HL-60 (cell line): ENCODE results near the gene LRP1B.

Experiments
- DNase-seq, 2 experiments: peaks; one replicate each; pipeline ENCODE4 v3.0.0-alpha.2; 2010 to 2020; ENCODE audit warnings: low read depth in 1 of 2, low spot score in 1 of 2
- H3K27ac ChIP-seq: fragments of 250-450 bp; sonication (Bioruptor Pico); replicated peaks from 2 replicates; pipeline ENCODE4 v1.5.1; 2020; ENCODE audit warnings: mild to moderate bottlenecking, moderate library complexity
- H3K27me3 ChIP-seq: fragments of 250-450 bp; sonication (Bioruptor Pico); 2 replicates; pipeline ENCODE4 v1.5.1; 2021; ENCODE audit warnings: mild to moderate bottlenecking, moderate library complexity; ENCODE audit not compliant: insufficient read depth, poor library complexity, severe bottlenecking
- H3K4me3 ChIP-seq: replicated peaks from 2 replicates; pipeline ENCODE4 v1.5.1; 2011; ENCODE audit warnings: mild to moderate bottlenecking, control low read depth, low read length; ENCODE audit not compliant: insufficient read depth
- GABPA ChIP-seq: IDR thresholded peaks from 2 replicates; pipeline ENCODE4 v1.6.1; 2012; ENCODE audit warnings: low read depth
- POLR2AphosphoS5 ChIP-seq: IDR thresholded peaks from 2 replicates; pipeline ENCODE4 v1.6.1; 2012; ENCODE audit warnings: low read depth
- SPI1 ChIP-seq: IDR thresholded peaks from 2 replicates; pipeline ENCODE4 v1.6.1; 2012; ENCODE audit warnings: low read depth, mild to moderate bottlenecking, borderline replicate concordance
- TF ChIP-seq, protein P1 (sequence below): IDR thresholded peaks from one replicate; pipeline ENCODE4 v1.5.1; 2011; ENCODE audit warnings: low read length, control low read depth, inconsistent platforms; ENCODE audit not compliant: insufficient read depth
- TF ChIP-seq, protein P2 (sequence below): IDR thresholded peaks from 2 replicates; pipeline ENCODE4 v1.6.1; 2012; ENCODE audit warnings: low read depth; ENCODE audit not compliant: insufficient replicate concordance

The LRP1B gene

DNA sequence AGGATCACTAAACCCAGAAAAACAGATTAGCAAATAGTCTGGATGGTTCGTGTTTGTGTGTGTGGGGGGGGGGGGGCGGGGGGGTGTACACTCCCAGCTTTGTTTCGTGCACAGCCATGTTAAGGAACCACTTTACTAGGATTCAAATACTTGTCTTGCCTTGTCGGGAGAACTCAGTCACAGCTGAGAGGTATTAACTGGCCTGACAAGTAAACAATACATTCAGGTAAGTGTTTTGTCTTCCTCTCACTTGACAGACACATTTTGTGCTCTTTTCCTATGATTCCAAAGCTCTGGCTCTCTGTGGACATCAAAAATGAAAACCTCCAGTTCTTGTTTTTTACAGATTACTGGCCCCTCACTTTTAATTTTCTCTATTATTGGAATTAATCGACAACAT is 173.5 kb downstream of the LRP1B start:
- Histone ChIP-seq H3K4me3 (no peak overlapping the region), H3K27ac (no peak overlapping the region), H3K27me3 (no peaks in the 10 kb centered on the region)
- no peak for DNase-seq
- TF ChIP-seq SPI1: no peak

DNA sequence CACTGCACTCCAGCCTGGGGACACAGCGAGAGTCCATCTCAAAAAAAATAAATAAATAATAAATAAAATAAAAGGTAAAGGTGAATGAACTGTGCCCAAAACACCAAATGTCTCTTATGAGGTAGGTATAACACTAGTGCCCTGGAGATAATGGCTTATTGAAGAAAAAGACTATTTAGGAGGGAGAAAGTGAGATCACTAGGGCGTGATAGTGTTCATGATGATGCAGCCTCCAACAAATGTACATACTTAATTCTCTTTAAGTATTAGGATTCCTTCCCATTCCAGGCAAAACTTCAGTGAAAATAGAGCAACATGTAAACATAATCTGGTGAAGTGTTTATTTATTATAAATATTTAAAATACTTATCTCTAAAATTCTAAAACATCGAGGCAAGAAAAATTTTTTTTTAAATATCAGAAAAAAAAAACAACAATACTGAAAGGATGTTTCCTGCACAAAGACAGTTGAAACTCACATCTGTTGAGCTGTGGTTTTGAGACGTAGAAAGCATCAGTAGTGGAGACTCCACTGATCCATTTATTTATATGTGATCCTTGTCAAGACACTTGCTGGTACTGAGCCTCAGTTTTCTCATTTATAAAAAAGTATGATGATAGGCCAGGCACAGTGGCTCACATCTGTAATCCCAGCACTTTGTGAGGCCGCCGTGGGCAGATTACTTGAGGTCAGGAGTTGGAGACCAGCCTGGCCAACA is 183.3 kb downstream of the LRP1B start:
- no peak overlapping the region for H3K27ac ChIP-seq
- DNase-seq: no peak
- no peaks in the 10 kb centered on the region for H3K27me3 ChIP-seq
- no peak overlapping the region for H3K4me3 ChIP-seq
- TF ChIP-seq, protein P1, sequence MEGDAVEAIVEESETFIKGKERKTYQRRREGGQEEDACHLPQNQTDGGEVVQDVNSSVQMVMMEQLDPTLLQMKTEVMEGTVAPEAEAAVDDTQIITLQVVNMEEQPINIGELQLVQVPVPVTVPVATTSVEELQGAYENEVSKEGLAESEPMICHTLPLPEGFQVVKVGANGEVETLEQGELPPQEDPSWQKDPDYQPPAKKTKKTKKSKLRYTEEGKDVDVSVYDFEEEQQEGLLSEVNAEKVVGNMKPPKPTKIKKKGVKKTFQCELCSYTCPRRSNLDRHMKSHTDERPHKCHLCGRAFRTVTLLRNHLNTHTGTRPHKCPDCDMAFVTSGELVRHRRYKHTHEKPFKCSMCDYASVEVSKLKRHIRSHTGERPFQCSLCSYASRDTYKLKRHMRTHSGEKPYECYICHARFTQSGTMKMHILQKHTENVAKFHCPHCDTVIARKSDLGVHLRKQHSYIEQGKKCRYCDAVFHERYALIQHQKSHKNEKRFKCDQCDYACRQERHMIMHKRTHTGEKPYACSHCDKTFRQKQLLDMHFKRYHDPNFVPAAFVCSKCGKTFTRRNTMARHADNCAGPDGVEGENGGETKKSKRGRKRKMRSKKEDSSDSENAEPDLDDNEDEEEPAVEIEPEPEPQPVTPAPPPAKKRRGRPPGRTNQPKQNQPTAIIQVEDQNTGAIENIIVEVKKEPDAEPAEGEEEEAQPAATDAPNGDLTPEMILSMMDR: no peak
- TF ChIP-seq SPI1: no peak

DNA sequence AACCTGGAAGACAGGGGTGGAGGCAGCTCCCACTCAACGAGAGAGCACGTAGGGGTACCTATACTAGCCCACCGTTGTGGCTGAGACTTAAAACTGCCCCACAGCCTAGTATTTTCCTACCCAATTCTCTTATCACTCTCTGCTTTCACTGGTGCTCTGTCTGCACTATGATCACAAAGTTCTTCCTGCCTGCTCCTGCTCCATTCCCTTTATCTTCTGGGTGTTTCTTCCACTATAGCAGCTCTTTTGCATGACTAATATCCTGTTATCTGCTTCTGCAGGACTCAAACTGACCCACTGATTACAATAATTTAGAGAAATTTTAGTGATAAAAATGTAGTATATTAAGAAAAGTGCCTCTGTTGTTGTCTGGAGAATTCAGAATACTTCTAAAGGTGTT is 184.8 kb downstream of the LRP1B start:
- TF ChIP-seq, protein P2, sequence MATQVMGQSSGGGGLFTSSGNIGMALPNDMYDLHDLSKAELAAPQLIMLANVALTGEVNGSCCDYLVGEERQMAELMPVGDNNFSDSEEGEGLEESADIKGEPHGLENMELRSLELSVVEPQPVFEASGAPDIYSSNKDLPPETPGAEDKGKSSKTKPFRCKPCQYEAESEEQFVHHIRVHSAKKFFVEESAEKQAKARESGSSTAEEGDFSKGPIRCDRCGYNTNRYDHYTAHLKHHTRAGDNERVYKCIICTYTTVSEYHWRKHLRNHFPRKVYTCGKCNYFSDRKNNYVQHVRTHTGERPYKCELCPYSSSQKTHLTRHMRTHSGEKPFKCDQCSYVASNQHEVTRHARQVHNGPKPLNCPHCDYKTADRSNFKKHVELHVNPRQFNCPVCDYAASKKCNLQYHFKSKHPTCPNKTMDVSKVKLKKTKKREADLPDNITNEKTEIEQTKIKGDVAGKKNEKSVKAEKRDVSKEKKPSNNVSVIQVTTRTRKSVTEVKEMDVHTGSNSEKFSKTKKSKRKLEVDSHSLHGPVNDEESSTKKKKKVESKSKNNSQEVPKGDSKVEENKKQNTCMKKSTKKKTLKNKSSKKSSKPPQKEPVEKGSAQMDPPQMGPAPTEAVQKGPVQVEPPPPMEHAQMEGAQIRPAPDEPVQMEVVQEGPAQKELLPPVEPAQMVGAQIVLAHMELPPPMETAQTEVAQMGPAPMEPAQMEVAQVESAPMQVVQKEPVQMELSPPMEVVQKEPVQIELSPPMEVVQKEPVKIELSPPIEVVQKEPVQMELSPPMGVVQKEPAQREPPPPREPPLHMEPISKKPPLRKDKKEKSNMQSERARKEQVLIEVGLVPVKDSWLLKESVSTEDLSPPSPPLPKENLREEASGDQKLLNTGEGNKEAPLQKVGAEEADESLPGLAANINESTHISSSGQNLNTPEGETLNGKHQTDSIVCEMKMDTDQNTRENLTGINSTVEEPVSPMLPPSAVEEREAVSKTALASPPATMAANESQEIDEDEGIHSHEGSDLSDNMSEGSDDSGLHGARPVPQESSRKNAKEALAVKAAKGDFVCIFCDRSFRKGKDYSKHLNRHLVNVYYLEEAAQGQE: no peak
- TF ChIP-seq SPI1 (no peak), POLR2AphosphoS5 (no peak), GABPA (no peak)
- TF ChIP-seq, protein P1: no peak
- no peak for DNase-seq
- Histone ChIP-seq H3K4me3 (no peak overlapping the region), H3K27ac (no peak overlapping the region), H3K27me3 (no peaks in the 10 kb centered on the region)

DNA sequence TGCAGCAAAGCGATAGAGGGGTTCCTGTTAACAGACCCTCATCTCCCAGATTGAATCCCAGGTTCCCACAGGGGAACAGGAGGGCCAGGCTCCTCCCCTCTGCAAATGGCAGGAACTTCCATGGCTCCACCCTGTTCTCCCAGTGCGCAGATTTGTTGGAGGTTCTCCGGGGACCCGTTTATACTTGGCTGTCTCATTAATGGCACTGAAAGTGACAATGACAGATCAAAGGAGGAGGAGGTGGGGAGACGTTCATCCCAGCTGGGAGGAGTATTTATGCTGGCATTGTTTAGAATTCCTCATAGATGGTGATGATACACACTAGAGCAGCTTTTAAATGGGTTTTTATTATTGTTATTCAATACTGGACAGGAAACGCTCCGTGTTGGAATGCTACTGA is 186.9 kb downstream of the LRP1B start:
- TF ChIP-seq, protein P1: no peak
- TF ChIP-seq GABPA (no peak), SPI1 (no peak), POLR2AphosphoS5 (no peak)
- TF ChIP-seq, protein P2: no peak
- H3K27ac ChIP-seq: no peak overlapping the region
- DNase-seq: no peak
- no peak overlapping the region for H3K4me3 ChIP-seq
- no peaks in the 10 kb centered on the region for H3K27me3 ChIP-seq
